Fibroblast of skin of left quadriceps (primary cell): ENCODE results near the gene TCP11L2.
A peak's percentile ranks its signal among the peaks of the same experiment; 100 is the strongest.

Experiments
- DNase-seq, 2 experiments: peaks; one replicate each; pipeline ENCODE4 v3.0.0-alpha.2; 2013; ENCODE audit warnings: low read depth in 2 of 2

TCP11L2 gene

DNA sequence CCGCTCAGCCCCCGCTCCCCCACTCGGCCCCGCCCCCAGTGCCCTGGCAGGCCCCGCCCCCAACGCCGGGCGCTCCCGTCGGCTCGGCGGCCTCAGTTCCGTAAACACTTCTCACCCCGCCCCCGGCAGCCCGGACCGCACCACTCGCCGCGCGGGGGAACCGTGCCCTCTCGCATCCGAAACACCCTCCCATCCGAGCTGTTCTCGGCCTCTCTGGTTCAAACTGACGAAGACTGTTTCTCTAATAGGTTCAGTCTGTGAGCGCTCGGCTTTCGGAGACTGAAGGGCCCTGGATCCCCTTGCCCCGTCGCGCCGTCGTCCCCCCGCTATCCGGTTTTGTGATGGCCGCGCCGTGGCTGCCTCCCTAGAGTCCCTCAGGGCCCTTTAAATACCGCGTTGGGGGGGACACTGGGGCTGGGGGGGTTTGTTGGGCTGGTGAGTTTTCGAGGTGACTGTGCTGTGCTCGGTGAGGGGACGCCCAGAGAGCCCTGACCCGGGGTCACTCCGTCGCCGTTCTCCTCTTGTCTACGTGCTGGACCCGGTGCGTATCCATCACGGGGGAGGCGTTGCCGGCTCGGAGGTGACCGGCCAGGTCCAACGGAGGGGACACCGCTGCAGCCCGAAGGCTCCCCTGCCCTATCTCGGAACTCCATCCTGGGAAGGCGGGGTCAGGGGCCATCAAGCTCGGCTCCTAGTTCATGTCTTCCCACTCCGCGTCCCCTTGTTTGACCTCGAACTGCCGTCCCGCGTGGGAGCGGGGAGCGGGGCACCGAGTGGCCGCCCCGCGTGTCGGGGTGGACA lies at the start of gene TCP11L2:
Gene TCP11L2, plus strand, starts transcription at position 333 of the 801 bp plus-strand sequence. CDS start 8,343 bp downstream, outside the sequence.
- peak; percentile 58 to 66 for DNase-seq

DNA sequence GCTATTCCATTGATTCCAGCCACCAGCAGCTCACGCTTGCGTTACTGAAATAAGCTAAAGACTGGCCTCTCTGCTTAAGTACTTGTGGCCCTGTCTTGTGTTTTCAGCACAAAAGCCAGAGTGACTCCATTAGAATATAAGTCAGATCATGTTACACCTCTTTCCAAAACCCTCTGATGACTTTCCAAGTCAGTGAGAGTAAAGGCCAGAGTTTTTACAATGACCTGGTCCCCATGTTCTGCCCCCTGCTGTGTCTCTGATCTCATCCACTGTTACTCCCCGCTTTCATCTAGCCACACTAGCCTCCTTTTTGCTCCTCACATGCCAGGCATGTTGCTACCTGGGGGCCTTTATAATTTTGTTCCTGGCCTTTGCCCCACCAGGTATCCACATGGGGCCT lies 47.8 kb upstream of the TCP11L2 start:
- no peak for DNase-seq

DNA sequence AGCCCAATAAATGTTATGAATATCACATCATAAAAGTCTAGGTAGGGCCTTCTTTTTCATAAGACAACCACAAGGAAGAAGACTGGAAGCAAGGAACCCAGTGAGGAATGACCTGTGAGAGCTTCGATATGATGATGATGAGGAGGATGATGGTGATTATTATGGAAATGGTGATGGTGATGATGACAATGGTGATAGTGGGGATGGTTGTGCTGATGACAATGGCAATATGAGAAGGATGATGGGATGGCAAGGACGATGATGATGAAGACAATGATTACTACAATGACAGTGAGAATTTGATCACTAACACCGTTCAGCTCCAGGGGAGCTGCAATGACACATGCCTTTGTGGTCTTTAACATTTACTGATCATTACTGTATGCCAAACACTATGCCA lies 47.0 kb upstream of the TCP11L2 start:
- DNase-seq: no peak

DNA sequence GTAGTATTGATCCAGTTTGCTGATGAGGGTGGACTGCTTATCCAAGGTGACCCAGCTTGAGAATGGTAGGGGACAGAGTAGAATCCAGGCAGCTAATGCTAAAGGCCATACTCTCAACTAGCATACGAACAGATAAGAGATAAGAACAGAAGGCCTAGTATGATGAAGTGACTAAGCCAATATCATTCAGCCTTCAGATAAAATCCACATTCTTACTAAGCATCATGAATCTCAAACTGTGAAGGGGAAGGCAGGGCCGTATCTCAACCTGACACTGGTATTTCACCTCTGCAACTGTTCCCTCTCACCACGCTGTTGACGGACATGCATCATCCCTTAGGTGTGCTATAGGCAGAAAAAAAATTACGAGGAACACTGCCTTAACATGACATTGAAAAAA lies 46.6 kb upstream of the TCP11L2 start:
- no peak for DNase-seq

DNA sequence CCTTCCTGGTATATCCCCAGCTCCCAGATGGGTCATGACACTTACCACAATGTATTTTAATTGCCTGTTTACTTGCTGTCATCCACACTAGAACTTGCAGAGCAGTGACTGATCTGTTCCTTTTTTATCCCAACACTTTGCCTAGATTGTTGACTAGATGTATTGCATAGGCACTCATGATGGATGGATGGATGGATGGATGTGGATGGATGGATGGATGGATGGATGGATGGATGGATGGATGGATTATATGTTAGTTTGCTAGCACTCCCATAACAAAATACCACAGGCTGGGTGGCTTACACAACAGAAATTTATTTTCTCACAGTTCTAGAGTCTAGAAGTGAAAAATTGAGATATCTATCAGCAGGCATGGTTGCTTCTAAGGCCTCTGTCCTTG lies 46.0 kb upstream of the TCP11L2 start:
- DNase-seq: no peak

DNA sequence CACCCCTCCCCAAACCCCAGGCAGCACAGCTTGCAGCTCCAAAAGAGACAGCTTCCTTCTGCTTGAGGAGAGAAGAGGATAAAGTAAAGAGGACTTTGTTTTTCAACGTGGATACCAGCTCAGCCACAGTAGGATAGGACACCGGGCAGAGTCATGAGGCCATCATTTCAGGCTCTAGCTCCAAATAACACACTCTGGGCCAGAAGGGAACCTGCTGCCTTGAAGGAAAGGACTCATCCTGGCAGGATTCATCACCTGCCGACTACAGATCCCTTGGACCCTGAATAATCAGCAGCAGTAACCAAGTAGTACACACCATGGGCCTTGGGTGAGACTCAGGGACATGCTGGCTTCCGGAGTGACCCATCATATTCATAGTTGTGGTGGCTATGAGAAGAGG lies 44.3 kb upstream of the TCP11L2 start:
- no peak for DNase-seq

DNA sequence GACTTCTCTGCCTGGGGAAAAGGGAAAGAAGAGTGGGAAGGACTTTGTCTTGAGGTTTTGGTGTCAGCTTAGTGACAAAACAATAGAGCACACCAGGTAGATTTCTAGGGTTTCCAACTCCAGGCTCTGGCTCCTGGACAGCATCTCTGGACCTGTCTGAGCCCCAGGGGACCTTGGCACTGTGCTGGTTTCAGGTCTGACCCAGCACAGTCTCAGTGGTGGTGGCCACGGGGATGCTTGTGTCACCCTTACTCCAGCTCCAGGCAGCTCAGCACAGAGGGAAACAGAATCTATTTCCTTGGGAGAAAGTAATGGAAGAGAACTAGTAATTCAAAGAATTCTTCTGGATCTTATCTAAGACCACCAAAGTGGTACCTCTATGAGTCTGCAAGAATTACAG lies 43.6 kb upstream of the TCP11L2 start:
- no peak for DNase-seq

DNA sequence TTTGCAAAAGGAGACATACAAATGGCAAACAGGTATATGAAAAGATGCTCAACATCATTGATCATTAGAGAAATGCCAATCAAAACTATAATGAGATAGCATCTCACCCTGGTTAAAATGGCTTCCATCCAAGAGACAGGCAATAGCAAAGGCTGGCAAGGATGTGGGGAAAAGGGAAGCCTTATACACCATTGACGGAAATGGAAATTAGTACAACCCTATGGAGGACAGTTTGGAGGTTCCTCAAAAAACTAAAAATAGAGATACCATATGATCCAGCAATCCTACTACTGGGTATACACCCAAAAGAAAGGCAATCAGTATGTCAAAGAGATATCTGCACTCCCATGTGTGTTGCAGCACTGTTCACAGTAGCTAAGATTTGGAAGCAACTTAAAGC lies 37.4 kb upstream of the TCP11L2 start:
- no peak for DNase-seq

DNA sequence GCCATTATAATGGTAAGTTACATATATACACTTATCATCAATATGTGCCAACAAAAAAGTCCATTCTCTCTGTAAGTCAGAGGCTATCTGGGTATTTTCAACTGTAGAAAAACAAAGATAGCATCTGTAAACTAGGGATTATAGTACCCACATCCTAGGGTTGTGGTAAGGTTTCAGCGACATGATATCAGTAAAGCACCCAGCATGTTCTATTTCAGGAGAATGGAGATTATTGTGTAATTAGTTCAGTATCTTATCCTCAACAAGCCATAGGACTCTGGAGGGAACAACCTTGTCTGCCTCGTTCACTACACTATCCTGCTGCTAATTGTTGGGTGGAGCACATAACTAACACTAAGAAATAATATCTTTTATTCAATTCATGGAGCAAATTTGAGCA lies 35.0 kb upstream of the TCP11L2 start:
- DNase-seq: no peak

DNA sequence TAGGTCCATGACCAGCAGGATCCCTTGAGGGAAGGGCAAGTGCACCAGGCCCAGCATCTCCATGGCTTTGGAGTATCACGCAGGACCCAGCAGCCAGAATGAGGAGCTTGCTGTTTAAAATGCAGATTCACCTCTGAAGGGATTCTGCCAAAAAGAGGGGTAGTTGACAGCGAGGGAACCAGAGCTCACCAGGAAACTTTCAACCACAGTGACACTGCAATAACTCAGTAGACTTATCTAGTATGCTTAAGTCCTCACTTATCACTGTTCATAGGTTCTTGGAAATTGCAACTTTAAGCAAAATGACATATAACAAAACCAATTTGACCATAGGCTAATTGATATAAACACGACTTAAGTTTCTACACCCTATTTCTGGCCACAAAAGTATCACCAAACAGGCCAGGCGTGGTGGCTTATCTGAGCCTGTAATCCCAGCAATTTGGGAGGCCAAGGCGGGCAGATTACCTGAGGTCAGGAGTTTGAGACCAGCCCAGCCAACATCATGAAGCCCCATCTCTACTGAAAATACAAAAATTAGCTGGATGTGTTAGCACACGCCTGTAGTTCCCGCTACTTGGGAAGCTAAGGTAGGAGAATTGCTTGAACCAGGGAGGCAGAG lies 33.3 kb upstream of the TCP11L2 start:
- no peak for DNase-seq

DNA sequence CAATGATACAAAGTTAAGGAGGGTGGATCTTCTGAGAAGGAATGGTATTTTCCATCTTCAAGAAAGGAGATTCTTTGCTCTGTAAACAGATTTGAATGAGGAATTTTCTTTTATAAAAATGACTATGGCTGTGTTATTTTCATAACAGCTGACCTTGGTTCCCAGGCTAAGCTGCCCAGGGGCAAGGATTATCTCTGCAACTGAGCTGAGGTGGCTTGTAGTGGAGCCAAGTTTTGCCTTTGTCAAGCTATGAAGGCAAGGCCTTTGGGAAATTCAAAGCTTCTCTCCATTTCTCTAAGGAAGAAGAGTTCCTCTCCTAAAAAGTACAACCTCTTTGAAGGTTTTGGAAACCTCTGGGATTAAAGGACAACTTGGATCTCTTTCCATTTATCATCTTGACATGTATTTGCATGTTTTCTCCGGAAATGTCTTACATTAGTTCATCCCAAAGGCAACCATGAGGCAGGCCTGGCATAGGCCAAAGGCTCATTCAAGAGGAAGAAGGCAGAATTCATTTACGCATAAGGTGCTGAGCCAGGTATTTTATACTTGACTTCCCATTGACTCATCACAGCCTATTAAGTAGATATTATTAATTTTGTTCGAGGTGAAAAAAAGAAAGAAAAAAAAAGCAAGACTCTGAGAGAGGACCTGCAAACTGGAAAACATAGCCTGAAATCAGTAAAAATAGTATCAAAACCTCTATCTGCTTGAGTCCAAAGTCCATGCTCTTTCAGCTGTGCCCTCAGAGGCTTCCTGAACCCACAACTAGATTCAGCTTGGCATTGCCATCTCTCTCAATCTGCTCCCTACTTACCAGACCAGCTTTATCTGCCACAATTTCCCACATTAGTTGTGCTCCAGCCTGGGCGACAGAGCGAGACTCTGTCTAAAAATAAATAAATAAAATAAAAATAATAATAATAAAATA lies 30.7 kb upstream of the TCP11L2 start:
- DNase-seq: no peak

DNA sequence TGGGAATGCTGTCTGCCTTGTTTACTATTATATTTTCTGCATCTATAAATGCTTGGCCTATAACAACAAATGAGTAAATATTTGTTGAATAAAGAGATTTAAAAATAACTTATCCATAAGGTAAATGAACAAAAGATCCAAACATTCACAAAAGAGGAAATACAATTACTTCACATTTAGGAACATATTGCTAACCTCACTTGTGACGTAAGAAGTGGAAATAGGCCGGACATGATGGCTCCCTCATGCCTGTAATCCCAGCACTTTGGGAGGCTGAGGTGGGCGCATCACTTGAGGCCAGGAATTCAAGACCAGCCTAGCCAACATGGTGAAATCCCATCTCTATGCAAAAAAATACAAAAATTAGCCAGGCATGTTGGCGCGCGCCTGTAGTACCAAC lies 29.0 kb upstream of the TCP11L2 start:
- DNase-seq: no peak

DNA sequence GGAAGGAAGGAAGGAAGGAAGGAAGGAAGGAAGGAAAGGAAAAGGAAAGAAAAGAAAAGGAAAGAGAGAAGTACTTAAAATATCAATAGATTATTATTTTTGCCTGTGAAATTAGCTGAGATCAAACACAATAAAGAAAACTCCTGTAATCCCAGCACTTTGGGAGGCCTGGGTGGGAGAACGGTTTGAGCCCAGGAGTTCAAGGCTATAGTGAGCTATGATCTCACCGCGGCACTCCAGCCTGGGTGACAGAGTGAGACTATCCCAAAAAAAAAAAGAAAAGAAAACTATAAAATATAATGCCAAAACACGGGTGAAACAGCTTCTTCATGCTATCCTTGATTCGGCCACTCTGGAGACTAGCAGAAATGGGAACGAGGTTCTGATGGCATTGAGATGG lies 28.5 kb upstream of the TCP11L2 start:
- no peak for DNase-seq

DNA sequence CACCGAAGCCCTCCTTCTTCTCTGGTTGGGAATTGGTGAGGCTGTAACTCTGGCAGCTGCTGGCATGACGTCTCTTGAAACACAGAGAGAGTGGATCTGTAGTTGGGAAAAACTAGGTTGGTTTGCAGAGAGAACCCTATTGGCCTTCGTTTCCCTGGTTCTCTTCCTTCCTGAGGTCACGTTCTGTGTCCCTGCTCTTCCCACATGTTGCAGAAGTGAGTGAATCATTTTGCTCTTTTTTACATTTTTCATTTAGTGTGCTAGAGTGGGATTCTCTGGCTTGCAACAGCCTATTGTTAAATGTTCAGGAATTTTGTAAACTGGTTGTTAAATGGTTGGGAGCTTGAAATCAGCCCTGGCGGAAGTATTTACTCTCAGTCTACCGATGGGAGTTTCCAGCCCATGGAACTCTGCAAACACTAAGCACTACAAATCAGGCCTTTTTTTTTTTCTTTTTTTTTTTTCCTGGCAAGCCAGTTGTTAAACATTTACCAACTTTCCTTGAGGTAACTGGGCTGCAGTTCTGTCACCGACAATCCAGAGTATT lies 27.9 kb upstream of the TCP11L2 start:
- no peak for DNase-seq

DNA sequence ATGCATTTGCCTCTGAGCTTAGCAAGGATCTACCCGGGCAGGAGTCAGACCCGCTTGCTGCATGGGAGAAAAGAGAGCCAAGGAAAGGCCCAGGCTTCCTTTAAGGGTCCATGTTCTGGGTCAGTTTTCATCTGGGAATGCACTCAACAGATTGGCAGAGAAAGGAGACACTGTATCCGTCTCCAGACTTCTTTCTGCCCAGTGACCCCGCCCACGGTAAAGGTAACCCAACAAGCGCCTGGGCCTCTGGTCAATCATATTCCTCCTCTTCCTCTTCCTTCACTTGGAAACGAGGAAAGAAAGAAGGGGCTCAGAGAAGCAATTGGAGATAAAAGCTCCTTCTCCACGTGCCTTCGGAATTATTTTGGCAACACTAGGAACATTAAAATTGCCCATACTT lies 27.1 kb upstream of the TCP11L2 start:
- DNase-seq: no peak

DNA sequence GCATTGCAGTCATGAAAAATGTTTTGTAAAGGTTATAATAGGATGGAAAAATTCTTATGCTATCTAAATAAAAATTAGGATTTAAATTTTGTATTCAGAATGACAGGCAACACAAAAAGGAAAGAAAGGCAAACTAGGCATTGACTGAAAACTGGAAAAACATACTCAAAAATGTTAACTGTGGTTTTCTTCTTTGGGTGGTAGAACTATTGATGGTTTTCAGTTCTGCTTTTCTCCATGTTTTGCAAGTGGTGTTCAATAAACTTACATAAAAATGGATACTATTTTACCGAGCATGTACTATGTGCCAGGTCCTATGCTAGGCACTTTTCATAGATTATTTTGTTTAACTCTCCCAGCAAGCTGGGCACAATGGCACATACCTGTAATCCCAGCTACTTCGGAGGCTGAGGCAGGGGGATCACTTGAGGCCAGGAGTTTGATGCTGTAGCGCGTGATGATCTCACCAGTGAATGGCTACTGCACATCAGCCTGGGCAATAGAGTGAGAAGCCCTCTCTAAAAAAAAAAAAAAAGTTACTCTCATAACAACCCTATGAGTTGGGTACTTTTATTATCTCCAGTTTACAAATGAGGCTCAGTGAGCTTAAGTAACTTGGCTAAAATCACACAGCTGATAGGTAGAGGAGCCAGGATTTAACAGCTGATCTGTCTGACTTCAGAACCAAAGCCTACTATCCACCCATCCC lies 26.3 kb upstream of the TCP11L2 start:
- no peak for DNase-seq

DNA sequence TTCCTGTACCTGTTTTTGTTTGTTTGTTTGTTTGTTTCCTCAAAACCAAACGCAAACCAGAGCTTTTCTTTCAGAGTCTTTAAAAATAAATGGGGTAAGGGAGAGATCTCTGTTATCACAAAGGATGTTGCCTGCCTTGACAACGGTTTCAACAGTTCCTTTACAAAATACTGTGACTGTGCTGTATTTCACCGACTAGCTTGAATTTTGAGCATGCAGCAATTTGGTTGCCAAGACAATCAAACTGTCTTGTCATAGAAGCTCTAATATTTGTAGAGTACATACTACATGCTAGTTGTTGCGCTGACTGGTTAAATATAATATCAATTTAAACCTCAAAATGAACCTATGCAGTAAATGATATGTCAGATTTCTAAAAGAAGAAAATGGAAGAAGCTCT lies 22.4 kb upstream of the TCP11L2 start:
- DNase-seq: no peak

DNA sequence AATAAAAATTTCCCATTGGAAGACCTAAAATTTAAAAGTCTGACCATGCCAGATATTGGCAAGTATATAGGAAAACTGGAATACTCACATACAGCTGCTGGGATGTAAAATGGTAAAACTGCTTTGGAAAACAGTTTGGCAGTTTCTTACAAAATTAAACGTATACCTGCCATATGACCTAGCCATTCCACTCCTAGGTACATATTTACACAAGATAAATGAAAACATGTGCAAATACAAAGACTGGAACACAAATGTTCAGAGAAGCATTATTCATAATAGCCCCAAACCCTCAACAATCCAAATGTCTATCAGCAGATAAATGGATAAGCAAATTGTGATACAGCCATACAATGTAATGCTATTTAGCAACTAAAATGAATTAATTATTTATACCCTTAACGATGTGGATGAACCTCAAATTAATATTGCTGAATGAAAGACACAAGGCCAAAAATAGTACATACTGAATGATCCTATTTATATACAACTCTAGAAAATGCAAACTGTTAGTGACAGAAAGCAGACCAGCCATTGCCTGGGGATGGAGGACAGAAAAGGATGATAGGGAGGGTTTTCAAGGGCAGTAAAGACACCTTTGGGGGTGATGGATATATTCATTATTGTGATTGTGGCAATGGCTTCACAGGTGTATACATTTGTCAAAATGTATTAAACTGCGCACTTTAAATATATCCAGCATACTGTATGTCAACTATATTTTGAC lies 21.3 kb upstream of the TCP11L2 start:
- DNase-seq: no peak

DNA sequence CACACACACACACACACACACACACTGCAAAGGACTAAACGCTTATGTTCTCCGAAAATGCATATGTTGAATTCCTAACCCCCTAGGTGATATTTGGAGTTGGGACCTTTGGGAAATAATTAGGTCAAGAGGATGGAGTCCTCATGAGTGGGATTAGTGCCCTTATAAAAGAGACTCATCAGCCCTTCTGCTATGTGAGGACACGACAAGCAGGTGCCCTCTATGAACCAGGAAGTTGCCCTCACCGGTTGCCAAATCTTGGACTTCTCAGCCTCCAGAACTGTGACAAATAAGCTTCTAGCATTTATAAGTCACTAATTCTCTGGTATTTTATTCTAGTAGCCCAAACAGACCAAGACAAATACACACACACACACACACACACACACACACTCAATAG lies 20.7 kb upstream of the TCP11L2 start:
- no peak for DNase-seq

DNA sequence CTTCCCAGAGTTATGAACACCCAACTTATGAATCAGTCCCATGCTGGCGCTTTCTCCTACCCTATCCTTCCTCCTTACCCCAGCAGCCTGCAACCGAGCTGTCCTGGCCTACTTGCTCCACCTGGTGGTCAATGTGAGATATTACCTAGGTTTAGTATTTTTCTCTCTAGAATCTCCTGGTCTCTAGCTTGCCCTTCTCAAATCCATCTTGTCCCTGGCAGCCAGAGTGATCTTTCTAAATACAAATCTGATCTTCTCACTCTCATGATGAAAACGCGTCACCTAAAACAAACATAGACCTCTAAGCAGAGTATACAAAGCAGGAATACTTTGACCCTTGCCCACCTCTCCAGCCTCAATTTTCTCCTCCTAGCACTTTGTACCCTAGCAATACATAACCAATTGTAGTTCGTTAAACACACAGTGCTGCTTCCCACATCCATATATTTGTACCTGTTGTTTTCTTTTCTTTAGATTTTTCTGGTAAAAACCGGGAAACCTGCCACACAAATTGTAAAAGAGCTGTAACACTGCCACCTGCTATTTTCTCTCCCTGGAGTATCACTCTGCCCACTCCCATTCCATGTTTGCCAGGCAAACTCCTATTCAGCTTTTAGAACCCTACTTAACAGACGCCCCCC lies 20.0 kb upstream of the TCP11L2 start:
- no peak for DNase-seq
